Central memory CD4-positive, alpha-beta T cell (primary cell): ENCODE measurements around the gene TMEM26.

ENCODE experiments used
- DNase-seq: peaks from one replicate; pipeline ENCODE4 v3.0.0; 2022

Gene TMEM26

DNA sequence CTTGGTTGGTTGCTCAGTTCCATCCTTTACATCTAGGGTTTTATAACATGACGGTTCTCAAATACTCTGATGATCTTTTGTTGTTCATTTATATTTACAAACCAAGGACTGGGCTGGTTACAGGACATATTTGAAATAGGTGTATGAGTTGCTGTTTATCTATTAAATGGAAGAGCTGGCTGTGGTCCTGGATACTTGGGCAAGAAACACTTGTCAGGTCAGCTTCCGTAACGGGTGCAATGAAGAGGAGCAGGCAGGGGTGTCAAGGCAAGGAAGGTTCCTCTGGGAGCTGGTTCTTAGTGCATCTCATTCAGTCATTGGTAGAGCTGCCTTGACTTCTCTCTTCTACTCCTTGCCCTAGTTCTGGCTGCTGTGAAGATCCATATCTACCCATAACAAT, 4.8 kb upstream of the TMEM26 start:
- no peak for DNase-seq

DNA sequence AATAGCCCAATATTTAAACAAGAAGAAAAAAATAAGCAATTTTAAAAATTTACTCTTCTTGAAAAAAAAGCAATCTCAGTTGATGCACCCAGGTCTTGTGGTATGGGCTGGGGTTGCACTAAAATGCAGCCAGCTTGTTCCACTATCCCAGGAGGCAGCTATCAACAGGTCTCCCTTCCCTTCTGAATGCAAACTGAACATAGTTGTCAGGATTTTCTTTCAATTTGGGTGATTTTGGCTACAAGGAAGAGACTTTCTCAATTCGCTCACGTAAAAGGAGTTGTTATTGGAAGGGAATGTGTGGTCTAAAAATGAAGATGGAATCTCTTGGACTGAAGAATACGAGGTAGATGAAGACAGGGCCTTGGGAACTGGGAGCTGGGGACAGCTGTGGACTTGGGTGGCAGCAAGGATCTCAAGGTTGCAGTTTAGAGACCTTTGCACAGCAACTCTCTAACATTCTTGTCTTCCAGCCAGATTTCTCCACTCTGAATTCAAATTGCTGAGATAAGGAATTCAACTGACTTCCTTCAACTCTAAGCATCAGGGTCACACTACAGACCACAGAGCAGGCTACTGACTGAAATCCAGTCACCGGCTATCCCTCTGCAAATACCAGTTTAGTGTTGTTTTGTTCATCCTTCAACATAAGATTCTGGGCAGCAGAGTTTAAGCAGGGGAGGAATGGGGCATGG, 3.1 kb upstream of the TMEM26 start:
- DNase-seq = no peak

DNA sequence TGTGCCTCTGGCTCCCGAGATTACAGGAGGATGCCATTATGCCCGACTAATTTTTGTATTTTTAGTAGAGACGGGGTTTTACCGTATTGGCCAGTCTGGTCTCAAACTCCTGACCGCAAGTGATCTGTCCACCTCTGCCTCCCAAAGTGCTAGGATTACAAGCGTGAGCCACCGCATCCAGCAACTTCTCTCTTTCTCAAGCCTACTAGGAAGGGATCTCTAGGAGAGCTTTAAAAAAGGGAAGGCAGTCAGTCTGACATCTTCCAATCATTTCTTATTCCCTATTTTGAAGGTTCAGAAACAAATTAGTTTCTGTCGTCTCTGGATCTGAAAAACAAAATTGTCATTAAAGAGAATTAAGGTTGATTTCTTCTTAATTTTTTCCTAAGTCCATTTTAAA, 2.5 kb upstream of the TMEM26 start:
- DNase-seq = no peak

DNA sequence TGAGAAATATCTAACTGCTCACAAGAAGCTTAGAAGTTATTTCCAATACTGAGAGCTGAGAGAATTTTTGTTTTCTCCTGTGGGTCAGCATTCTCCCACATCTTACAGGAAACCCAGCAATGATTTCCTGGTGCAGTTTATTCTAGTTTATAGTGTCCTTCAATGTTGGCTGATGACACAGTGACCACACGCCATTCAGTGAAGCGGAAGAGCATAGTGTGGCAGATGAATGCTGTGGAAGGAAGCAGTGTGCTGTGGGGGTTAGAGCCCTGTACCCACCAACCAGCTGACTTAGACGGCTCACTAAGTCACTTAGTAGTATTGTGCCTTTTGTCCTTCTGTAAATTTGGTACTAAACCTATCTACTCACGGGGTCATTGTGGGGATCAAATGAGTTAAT, 1.4 kb upstream of the TMEM26 start:
- no peak for DNase-seq

DNA sequence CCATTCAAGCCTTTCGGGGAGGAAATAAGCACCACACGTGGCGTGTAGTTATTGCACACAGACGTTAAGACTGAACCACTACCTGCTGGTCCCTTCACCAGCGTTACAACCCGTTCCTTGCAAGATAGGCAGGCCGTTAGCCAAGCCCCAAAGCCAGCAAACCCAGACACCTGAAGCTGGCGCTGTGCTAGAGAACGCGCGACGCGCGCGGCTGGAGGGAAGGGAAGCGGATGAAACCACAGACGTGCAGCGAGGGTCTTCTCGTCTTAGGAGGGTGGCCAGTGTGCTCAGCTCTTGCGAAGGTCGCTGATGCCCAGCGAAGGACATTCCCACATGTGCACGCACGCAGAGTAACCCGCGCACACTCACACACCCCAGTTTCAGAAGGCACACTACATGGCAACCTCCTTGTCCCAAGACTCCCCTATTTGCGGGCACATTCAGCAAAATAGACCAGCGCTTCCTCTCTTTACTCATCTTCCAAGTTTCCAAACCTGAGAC, 980 bp downstream of the TMEM26 start:
- no peak for DNase-seq

DNA sequence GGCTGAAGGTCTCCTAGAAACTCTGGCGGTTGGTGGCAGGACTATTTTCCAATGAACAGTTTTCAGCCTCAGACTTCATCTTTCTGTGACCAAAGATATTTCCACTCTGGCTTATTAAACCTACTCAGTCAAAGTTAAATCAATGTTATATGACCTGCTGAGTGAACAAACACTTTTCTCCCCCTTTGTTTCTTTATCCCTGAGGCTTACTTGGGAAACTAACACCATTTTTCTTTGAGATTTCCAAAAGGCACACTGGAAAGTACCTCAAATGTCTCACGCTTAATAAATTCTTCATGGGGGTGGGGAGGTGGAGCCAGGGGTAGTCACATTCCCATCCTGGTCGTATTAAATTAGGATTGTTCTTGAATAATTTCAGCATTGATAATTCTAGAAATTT, 1.8 kb downstream of the TMEM26 start:
- no peak for DNase-seq

DNA sequence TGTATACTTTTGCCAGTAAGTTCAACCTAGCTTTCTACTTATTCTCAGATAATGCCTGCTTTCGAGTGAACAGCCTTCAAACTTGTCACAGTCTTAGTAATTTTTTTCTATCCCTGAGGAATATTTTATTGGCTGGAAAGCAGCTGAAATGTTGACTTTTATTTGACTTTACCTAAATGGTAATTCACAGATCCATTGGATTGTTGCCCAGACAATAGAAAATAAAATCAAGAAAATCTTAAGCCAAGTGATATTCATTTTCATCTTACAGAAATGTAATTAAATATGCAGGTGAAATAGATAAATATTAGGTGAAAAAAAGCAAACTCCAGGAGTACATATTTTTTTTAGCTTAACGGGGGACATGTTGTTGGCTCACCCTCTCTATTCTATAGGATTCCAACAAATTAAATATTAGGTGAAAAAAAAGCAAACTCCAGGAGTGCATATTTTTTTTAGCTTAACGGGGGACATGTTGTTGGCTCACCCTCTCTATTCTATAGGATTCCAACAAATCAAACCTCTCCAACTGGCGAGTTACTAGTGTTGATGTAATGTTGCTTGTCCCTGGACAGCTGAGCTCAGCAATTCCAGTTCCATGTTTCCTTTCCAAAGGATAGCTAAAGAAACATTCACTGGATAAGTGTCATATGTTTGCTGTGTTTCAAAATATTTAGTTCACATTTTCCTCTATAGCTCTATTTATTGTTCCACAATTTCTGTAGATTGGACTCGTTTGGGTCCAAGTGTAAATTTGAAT, 4.2 kb downstream of the TMEM26 start:
- no peak for DNase-seq

DNA sequence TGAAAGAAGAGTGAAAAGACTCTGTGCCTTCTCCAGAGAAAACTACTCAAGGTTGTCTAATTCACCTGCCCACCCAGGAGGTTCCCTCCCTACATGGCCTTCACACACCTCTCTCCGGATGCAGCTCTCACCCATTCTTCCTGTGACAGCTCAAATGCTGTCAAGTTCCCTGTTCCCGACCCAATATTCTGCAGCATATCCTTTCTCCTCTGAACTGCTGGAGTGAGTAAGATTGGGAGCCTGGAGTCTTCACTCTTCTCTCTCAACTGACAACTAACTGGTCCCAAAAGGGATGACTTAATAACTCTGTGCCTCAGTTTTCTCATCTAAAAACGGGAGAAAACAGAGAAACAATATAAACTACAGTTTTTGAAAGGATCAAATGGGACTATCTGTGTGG, 5.1 kb downstream of the TMEM26 start:
- DNase-seq = no peak

DNA sequence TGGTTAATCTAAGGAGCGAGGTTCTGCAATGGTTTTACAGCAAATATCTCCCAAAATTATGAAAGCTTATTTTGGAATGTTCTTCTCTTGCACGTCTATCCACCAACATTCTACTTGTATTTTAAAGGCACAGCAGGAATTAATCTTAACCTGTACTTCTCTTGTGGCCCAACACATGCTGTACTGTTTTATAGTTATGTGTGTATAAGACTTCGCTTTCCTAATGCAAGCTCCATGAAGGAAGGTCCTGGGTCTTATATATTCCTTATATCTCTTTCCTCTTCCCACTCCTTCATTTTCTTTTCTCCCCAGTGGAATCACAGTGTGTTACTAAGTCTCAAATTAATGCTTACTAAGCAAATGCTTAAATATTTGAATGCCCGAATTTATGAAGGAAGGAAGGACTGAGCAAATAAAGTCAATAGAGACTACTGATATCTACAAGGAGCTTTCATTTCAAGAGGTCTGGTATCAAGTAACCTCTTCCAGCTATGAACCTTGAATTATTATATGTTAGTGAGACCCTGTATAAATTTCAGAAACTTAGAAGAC, 14.0 kb downstream of the TMEM26 start:
- DNase-seq = no peak

DNA sequence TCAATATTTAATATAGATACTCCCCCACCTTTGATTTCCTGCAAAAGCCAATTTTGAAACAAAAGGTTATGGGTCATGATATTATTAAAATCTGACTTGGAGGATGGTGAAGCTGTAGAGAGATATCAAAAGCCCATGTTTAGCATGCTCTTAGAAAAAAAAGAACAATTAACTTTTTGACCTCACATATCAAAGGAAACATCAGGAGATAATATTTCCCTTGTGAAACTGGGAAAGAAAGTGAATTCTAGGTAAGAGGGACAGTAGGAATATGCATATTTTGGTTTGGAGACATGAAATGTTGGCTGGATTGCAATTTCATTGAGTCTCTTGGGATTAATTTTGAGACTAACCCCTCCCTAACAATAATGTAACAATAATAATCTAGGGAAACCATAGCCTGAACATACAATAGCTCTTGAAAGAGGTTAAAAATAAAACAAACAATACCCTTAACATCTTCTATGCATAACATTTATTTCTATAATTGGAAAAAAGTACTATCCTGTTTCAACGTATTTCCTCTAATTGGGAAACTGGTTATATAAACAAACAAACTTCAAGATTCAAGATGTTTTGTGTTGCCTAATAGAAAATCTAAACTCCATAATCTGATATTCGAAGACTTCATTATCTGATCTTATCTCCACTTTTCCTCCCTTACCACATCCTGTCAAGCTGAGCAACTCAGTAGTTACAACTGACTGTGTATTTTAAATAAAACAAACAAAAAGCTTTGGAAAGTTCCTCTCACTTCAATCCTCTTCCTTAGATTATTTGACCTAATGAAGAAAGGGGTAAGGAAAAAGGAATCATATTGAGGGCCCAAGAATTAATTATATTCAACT, 14.8 kb downstream of the TMEM26 start:
- DNase-seq = peak; percentile 6

DNA sequence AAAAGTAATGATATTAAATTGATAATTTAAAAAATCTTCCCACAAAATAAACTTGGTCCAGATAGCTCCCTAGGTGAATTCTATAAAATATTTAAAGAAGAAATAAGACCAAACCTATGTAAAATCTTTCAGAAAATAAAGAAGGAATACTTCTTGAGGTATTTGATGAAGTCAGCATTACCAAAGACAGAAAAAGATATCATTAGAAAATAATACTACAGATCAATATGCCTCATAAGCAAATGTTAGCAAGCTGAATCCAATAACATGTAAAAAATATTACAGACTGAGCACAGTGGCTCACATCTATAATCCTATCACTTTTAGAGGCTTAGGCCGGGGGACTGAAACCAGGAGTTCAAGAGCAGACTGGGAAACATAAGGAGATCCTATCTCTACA, 30.0 kb downstream of the TMEM26 start:
- DNase-seq = no peak

DNA sequence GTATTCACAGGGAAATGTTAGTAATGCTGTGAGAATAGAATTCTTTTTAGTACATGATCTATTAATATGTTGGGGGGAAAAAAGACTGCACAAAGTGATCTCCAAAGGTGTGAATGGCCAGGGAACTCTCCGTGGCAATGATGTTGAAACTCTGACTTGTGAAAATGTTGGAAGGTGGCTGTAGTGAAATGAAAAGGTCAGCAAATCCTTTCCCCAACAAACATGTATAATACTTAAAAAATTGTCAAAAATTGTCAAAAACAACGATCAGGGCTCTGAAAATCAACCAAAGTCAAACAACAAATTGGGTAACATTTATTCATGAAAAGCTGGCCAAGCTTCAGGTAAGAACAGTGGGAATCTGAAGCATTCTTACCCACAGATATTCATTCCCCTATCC, 35.5 kb downstream of the TMEM26 start:
- no peak for DNase-seq

DNA sequence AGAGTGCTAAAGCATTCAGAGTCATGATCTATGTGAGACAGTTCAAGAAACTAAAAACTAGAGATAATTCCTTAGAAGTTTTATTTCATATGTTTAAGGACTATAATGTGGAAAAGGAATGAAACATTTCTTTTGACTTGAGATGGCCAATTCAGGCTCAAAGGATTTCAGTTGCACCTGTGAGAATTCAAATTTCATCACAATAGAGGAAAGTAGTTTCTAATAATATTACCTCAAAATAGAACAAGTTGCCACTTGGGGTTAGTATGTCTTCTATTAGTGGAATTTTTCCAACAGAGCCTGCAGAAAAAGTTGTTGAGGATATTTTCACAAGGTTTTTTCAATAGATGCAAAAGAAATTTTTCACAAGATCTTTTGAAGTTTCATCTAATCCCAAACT, 37.4 kb downstream of the TMEM26 start:
- DNase-seq = no peak

DNA sequence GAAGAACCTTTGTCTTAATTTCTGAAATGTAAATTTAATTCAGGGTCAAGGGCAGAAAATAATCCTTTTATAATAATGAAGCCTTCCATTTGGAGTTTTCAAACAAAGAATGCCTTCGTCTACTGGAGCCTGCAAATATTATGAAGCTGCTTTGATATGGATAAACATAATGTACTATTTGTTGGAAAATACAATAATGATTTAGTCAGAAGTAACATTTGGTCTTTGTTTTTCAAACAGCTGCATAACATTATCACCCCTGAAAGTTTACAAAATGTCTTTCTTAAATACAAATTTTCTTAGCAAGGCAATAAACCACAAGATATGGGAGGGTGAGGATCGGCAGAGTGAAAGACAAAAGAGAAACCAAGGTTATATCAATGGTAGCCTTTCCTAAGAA, 41.5 kb downstream of the TMEM26 start:
- no peak for DNase-seq

DNA sequence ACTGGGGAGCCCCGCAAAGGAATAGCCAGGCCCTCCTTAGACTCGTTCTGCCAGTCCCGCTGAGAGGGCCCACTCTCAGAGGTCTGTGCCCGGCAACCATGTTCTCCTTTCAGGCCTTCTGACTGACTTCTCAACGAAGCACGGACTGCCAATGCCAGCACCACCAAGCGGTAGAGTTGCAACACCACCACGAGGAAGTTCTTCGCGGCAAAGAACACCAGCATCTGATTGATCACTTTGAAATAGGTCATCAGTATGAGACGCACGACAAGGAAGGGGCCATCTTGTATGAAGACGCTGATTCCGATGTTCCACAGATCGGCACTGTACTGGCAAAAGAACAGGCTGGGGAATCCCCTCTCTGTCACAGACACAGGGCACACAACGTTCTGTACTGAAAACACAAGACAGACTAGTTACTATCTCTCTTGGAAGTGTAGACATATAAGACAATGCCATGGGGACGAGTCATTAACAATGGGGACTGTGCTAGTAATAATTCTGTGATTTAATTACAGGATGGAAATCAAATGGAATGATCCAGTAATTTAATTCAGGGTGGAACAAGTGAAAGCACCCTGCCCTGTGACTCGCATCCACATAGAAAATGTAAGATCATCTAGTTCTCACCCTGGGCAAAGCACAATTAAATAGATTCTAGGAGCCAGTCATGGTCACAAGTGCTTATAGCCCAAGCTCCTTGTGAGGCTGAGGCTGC, 42.7 kb downstream of the TMEM26 start:
- DNase-seq = no peak

DNA sequence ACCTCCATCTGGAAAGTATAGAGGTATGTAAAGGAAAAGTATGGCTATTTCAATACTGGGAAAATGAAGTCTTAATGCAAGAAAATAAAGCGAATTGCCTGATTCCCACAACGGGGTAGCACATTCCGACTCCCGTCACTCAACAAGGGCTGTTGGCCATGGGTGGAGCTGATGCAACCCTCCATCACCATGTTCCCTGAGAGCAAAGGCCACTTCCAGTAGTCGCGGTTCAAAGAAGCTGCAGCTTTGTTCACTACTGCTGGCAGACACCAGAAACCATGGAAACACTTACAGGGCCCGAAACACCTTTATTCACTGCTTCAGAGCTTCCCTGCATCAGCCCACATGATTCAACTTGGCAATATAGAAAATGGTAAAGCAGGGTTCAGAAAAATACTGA, 44.0 kb downstream of the TMEM26 start:
- DNase-seq = no peak

DNA sequence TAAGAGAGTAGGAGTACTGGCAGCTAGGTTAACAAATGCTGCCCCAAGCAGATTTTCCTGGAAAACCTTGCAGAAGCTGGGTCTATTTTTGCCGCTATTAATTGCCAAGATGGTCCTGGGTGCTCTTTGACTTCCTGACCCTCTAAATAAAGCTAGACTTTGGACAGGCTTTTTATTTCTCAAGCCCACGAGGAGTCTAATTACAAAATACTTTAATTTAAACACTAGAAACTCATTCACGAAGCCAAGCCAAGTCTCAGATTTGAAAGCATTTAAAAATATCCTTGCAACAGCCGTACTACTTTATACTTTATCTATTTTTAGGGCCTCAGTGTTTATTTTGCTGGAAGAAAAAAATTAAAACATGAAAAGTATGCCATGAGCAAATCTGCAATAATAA, 45.1 kb downstream of the TMEM26 start:
- DNase-seq = no peak

DNA sequence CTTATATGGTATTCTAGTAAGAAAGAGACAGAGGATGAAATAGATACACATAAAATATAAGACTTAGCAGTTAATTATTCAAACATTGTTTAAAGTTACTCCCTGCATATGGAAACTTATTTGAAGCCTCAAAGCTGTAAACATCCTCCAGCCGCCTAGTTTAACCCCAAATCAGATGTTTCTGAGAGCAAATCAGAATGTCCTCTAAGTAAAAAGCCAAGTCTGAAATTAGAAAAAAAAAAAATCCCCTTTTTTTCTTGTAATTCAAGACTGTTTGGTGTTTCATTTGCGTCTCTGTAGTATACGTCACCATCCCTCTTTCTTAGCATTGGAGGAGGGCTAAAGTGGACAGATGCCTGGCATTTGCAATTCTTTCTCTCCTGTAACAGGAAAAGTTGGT, 46.4 kb downstream of the TMEM26 start:
- no peak for DNase-seq

DNA sequence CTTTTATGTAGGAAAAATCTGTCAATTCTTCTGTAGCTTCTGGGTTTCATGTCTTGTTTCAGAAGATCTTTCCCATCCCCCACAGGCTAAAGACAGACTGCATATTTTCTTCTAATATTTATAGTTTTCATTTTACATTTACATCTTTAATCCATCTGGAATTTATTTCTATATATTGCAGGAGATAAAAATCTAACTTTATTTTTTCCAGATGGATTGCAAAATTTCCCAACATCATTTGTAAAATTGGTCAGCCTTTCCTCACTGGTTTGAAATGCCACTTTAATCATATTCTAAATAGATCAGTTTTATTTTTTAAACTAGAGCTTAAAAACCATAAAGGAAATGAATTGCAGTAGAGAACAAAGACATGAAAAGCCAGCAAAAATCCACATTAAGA, 46.9 kb downstream of the TMEM26 start:
- DNase-seq = no peak

DNA sequence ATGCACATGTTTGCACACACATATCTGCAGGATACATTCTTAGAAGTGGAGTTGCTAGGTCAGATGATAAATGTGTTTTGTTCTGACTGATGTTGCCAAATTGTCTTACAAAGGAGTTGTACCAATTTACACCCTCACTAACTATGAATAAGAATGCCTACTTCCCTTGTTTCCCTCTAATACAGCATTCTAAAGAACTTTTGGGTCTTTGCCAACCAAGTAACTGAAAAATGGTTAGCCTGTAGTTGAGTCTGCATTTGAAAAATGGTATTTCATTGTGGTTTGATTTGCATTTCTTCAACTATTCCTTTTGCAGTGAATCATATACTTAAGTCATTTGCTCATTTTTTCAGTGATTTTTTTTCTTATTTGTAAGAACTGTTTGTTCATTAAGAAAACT, 48.4 kb downstream of the TMEM26 start:
- DNase-seq = no peak

DNA sequence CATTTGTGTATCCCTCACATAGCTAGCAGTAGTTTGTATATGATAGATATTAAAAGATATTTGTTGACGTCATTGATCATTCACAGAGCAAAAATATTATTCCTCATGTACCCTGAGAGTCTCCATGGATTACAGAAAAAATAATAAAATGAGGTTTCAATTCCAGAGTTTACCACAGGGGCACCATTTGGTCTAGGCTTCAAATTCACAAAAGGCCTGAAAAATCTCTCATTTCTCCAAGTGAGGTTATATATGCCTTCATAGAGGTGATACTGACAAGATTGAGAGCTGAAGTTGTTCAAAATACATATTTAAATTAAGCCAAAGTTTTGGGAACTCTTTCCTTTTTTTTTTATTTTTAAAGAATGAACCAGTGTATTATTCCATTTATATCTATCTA, 52.7 kb downstream of the TMEM26 start:
- DNase-seq = no peak

DNA sequence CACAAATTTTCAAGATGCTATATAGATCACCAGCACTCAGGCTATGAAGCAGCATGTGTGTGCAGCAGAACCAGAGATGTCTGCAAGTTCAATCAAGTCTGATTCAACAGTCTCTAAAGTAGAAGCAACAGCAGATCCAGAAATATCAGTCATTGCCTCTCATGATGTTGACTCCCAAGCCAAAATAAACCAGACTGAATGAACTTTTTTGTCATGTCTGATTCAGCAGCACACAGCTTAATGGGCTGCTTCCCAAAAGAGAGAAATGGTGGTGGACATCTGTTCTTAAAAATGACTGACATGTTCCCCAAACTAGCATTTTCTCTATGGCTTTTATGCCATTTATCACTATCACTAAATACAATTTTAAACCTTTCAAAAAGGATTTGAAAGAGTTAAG, 53.8 kb downstream of the TMEM26 start:
- DNase-seq = no peak
